ENCODE measurements around the gene EFCAB6. TPM values are rescaled to one million over a fixed set of nuclear protein-coding genes. Genes with fewer than 3 reads are reported as not detected.

EFCAB6 gene
- total and polyA plus RNA-seq, 8 donors = 0.29 to 10.5 (median 3.5) TPM

DNA sequence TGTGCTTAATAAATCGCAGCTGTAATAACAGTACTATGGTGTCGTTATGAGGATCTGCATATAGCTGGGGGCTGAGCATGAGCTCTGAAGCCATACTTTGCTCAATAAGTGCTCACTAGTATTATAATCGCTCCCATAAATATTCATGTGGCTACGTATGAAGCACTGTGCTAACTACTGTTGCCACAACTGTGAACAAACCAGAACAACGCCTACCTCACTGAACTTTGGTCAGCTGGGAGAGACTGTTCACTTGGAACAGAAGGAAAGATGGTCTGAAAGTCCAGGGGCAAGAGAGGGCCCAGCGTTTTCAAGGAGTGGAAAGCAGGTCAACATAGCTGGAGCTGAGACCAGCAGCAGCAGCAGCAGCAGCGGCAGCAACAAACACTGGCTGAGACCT, 141.6 kb downstream of the EFCAB6 start:
- WGBS, 5 donors = 72 to 84% (median 78%) methylated on average over 7 of the region's 7 CpGs
- Histone ChIP-seq H3K27ac (no peak overlapping the region), H3K36me3 (peaks cover 0 to 4% (median 0%) of the 10 kb centered on the region in 4 donors), H3K9me3 (peaks cover 0 to 5% (median 0%) of the 10 kb centered on the region in 4 donors), H3K27me3 (no peaks in the 10 kb centered on the region), H3K4me3 (no peak overlapping the region), H3K4me1 (no peaks in the 10 kb centered on the region)
- intact Hi-C loops (cut with DNase I; ENCODE audit: low total_unique reads) = no loop called here
- peak in 1 of 2 donors; percentile 67 for DNase-seq
- no peak for TF ChIP-seq EP300 (IDR thresholded peaks at IDR 0.05)
- TF ChIP-seq, protein P1, sequence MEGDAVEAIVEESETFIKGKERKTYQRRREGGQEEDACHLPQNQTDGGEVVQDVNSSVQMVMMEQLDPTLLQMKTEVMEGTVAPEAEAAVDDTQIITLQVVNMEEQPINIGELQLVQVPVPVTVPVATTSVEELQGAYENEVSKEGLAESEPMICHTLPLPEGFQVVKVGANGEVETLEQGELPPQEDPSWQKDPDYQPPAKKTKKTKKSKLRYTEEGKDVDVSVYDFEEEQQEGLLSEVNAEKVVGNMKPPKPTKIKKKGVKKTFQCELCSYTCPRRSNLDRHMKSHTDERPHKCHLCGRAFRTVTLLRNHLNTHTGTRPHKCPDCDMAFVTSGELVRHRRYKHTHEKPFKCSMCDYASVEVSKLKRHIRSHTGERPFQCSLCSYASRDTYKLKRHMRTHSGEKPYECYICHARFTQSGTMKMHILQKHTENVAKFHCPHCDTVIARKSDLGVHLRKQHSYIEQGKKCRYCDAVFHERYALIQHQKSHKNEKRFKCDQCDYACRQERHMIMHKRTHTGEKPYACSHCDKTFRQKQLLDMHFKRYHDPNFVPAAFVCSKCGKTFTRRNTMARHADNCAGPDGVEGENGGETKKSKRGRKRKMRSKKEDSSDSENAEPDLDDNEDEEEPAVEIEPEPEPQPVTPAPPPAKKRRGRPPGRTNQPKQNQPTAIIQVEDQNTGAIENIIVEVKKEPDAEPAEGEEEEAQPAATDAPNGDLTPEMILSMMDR (IDR thresholded peaks at IDR 0.05) = no peak

DNA sequence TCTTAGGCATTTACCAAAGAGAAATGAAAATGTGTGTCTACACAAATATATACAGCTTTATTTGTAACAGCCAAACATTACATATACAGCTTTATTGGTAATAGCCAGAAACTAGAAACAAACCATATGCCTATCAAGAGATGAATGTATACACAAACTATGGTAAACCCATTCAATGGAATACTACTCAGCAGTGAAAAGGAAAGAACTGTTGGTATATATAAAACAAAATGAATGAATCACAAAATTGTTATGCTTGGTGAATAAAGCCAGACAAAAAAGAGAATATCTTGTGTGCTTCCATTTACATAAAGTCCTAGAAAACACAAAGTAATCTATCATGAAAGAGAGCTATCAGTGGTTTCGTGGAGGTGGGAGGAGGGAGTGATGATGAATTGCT, 142.9 kb downstream of the EFCAB6 start:
- DNase-seq = no peak
- peaks cover 0 to 5% (median 0%) of the 10 kb centered on the region in 4 donors for H3K9me3 ChIP-seq
- H3K27me3 ChIP-seq = no peaks in the 10 kb centered on the region
- no peak overlapping the region for H3K4me3 ChIP-seq
- H3K36me3 ChIP-seq = peaks cover 0 to 8% (median 0%) of the 10 kb centered on the region in 4 donors
- no peak overlapping the region for H3K27ac ChIP-seq
- 28 to 96% (median 80%) methylated on average over 1 of the region's 1 CpG for WGBS, 5 donors
- no peaks in the 10 kb centered on the region for H3K4me1 ChIP-seq
- intact Hi-C loops (cut with DNase I; ENCODE audit: low total_unique reads) = no loop called here
- TF ChIP-seq POLR2A (IDR thresholded peaks at IDR 0.05) (no peak), EP300 (IDR thresholded peaks at IDR 0.05) (no peak), POLR2AphosphoS5 (IDR thresholded peaks at IDR 0.05) (no peak)
- TF ChIP-seq, protein P1 (IDR thresholded peaks at IDR 0.05) = no peak

DNA sequence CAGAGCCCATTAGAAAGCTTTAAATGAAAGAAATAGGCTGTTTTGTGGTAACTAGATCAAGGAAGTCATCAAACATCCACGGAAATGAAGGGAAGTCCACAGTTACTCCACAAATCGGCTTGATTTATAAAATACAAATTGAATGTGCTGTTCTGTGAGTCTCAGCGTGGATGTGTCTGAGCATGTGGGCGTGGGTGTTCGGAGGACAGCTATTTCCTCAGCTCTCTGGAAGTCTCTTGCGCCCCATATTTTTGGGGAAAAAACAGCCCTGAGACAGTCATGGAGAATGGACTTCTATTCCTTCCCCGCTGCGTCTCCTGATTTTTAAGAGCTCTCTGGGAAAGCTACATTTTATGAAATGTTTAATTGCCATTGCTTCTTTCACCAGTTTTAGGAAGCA, 144.4 kb downstream of the EFCAB6 start:
- DNase-seq = no peak
- Histone ChIP-seq H3K4me3 (no peak overlapping the region), H3K27ac (no peak overlapping the region), H3K4me1 (no peaks in the 10 kb centered on the region), H3K36me3 (peaks cover 0 to 8% (median 0%) of the 10 kb centered on the region in 4 donors), H3K9me3 (peaks cover 0 to 5% (median 0%) of the 10 kb centered on the region in 4 donors), H3K27me3 (no peaks in the 10 kb centered on the region)
- TF ChIP-seq EP300 (IDR thresholded peaks at IDR 0.05) = no peak
- TF ChIP-seq POLR2AphosphoS5 (IDR thresholded peaks at IDR 0.05) = no peak
- TF ChIP-seq POLR2A (IDR thresholded peaks at IDR 0.05) = no peak
- TF ChIP-seq, protein P1 (IDR thresholded peaks at IDR 0.05) = no peak
- WGBS, 5 donors = 88 to 93% (median 92%) methylated on average over 8 of the region's 8 CpGs
- intact Hi-C loops (cut with DNase I; ENCODE audit: low total_unique reads) = no loop called here

DNA sequence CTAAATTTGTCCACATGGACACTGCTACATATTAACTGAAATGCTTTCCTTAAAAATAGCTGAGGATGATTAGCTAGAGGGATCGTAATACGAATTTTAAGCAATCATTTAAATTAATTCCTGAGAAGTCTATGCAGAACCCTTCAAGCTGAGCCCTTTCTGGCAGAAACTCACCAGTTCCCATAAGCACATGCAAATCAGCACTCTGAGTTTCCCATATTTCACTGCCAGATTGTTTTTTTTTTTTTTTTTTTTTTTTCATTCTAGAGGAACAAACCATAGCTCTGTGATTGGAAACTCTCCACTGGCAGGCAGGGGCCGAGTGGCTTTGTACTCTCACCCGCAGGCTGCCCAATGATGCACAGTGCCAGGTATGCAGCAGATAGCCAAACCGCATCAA, 145.6 kb downstream of the EFCAB6 start:
- no peaks in the 10 kb centered on the region for H3K27me3 ChIP-seq
- peaks cover 0 to 5% (median 0%) of the 10 kb centered on the region in 4 donors for H3K9me3 ChIP-seq
- TF ChIP-seq POLR2AphosphoS5 (IDR thresholded peaks at IDR 0.05) = no peak
- no peak for TF ChIP-seq POLR2A (IDR thresholded peaks at IDR 0.05)
- TF ChIP-seq EP300 (IDR thresholded peaks at IDR 0.05) = no peak
- TF ChIP-seq, protein P1 (IDR thresholded peaks at IDR 0.05) = no peak
- H3K27ac ChIP-seq = no peak overlapping the region
- peak in 1 of 2 donors; percentile 7 for DNase-seq
- intact Hi-C loops (cut with DNase I; ENCODE audit: low total_unique reads) = no loop called here
- no peak overlapping the region for H3K4me3 ChIP-seq
- WGBS, 5 donors = 74 to 94% (median 89%) methylated on average over 5 of the region's 5 CpGs
- H3K36me3 ChIP-seq = peaks cover 0 to 8% (median 0%) of the 10 kb centered on the region in 4 donors
- H3K4me1 ChIP-seq = no peaks in the 10 kb centered on the region
